Stomach (tissue), 4 donors: Measurements from ENCODE around the gene ODAD4.

ENCODE experiments used
- POLR2A ChIP-seq, 4 donors: fragments of 450-650 bp; IDR thresholded peaks; one replicate each; pipeline ENCODE4 v1.6.1; 2016; ENCODE audit warnings: antibody characterized with exemption in 4 of 4, control low read depth in 2 of 4, mild to moderate bottlenecking in 1 of 4, moderate library complexity in 1 of 4
- POLR2AphosphoS5 ChIP-seq, 3 donors: sonication (generic); formaldehyde crosslinking; IDR thresholded peaks; one replicate each; pipeline ENCODE4 v1.6.1; 2016; ENCODE audit warnings: antibody characterized with exemption in 3 of 3

DNA sequence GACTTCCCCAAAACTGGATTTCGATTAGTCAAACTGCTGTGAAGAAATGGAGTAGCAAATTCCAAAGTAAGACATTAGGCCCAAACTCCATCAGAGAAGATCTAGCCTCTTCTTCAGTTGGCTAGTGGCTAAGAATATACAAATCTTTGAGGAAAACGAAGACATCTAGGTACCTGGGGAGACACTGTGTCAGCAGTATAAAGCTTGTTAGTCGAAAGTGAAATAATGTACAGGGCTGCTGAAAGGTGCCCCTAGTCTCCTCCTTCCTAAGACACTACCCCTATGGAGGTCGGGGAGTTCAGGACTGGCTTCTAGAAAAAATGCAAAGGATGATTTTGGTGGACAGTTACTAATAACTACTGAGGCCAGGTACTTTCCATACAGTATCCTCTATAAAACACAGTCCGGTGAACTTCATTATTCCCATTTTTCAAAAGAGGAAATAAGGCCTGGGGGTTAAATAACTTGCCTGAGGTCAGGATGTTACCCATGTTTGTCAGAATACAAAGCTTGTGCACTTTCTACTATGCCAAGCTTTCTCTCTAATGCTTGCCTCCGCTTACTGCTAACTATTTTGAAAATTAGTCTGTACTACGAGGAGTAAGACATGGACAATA, 71.9 kb downstream of the ODAD4 start:
- no peak for TF ChIP-seq POLR2A (IDR thresholded peaks at IDR 0.05)
- no peak for TF ChIP-seq POLR2AphosphoS5 (IDR thresholded peaks at IDR 0.05)
